MCF 10A (cell line): ENCODE data around the gene TBC1D4. TPM values are rescaled to one million over a fixed set of nuclear protein-coding genes. Genes with fewer than 3 reads are reported as not detected.
"Not testable (repeated sequence)": the region's sequence is repeated elsewhere in the genome, so short reads cannot be mapped to it uniquely, and the experiment has no call there.

Experiments
- BruUV-seq: library from RNA; stranded (reverse); fragments of 400-500 nt; replicated peaks from 2 replicates; lab custom pipeline; 2021; lab: Mats Ljungman, UMichigan
- CTCF ChIA-PET: fragments of 300-600 bp; sonication (Branson Sonifier 250); formaldehyde crosslinking; extraction: SDS; loops from one replicate; lab custom pipeline; 2021; ENCODE audit warnings: antibody characterized with exemption, inconsistent platforms; lab: Yijun Ruan, JAX
- POLR2A ChIA-PET: fragments of 300-600, 350-650 bp; sonication (Branson Sonifier 250); formaldehyde crosslinking; extraction: SDS; loops from one replicate; lab custom pipeline; 2020; ENCODE audit warnings: antibody characterized with exemption, inconsistent platforms; lab: Yijun Ruan, JAX
- DNase-seq: peaks from one replicate; pipeline ENCODE4 v3.0.0-alpha.2; 2018; ENCODE audit not compliant: unreplicated experiment
- H3K27ac Mint-ChIP-seq: one replicate; pipeline ENCODE4 v1.8.0; 2022; ENCODE audit warnings: mild to moderate bottlenecking, low read depth, mixed read lengths; ENCODE audit not compliant: unreplicated experiment
- H3K27me3 Mint-ChIP-seq: one replicate; pipeline ENCODE4 v1.8.0; 2022; ENCODE audit warnings: mixed read lengths; ENCODE audit not compliant: insufficient read depth, unreplicated experiment
- H3K36me3 Mint-ChIP-seq: one replicate; pipeline ENCODE4 v1.8.0; 2022; ENCODE audit warnings: mild to moderate bottlenecking, moderate library complexity, mixed read lengths; ENCODE audit not compliant: insufficient read depth, unreplicated experiment
- H3K4me1 Mint-ChIP-seq: one replicate; pipeline ENCODE4 v1.8.0; 2022; ENCODE audit warnings: mixed read lengths; ENCODE audit not compliant: insufficient read depth, unreplicated experiment
- H3K4me3 Mint-ChIP-seq: one replicate; pipeline ENCODE4 v1.8.0; 2022; ENCODE audit warnings: mild to moderate bottlenecking, moderate library complexity, mixed read lengths; ENCODE audit not compliant: unreplicated experiment
- H3K9me3 Mint-ChIP-seq: one replicate; pipeline ENCODE4 v1.8.0; 2022; ENCODE audit warnings: mixed read lengths; ENCODE audit not compliant: unreplicated experiment
- intact Hi-C: fragments of 100-400 bp; cut with micrococcal nuclease; formaldehyde crosslinking; loops from 2 replicates; pipeline ENCODE4 v1.14.1; 2022
- total RNA-seq: library from RNA; stranded (reverse); gene quantifications from 2 replicates; pipeline ENCODE4 v1.2.3, GENCODE V29; 2022
- TF ChIP-seq, protein P1 (sequence below): fragments of 200-600 bp; IDR thresholded peaks from one replicate; pipeline ENCODE4 v1.8.0; 2022; ENCODE audit warnings: antibody characterized with exemption, mild to moderate bottlenecking; ENCODE audit not compliant: unreplicated experiment

Gene TBC1D4
- total RNA-seq, 1 experiment from 2014 or later = 9.3 TPM

DNA sequence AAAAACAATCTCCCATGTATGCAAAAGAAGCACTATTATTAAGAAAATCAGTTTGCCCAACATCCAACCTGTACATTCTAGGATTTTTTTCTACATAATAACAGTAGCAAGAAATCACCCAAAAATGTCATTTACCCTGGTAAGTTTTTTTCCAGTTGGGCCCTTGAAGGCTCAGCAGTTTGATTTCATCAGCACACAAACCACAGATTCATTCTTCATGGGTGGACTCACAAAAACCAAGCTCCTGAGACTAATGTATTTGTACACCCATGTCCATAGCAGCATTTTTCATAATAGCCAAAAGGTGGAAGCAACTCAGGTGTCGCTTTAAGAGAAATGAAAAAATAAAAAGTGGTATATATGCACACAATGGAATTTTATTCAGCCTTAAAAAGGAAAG, 210.1 kb downstream of the TBC1D4 start:
- no peaks in the 10 kb centered on the region for H3K36me3 Mint-ChIP-seq
- DNase-seq = no peak
- H3K4me3 Mint-ChIP-seq = no peak overlapping the region
- no peak overlapping the region for H3K27ac Mint-ChIP-seq
- intact Hi-C loops = no loop called here
- ChIA-PET POLR2A (no interaction called here), CTCF (interaction anchor here (1.0 to 1.2 kb wide), 2 partner anchors 52 to 1517 kb away, joined by 3 to 4 read pairs; no protein-coding TSS in a partner anchor)
- no peaks in the 10 kb centered on the region for H3K27me3 Mint-ChIP-seq
- H3K4me1 Mint-ChIP-seq = no peaks in the 10 kb centered on the region
- TF ChIP-seq, protein P1, sequence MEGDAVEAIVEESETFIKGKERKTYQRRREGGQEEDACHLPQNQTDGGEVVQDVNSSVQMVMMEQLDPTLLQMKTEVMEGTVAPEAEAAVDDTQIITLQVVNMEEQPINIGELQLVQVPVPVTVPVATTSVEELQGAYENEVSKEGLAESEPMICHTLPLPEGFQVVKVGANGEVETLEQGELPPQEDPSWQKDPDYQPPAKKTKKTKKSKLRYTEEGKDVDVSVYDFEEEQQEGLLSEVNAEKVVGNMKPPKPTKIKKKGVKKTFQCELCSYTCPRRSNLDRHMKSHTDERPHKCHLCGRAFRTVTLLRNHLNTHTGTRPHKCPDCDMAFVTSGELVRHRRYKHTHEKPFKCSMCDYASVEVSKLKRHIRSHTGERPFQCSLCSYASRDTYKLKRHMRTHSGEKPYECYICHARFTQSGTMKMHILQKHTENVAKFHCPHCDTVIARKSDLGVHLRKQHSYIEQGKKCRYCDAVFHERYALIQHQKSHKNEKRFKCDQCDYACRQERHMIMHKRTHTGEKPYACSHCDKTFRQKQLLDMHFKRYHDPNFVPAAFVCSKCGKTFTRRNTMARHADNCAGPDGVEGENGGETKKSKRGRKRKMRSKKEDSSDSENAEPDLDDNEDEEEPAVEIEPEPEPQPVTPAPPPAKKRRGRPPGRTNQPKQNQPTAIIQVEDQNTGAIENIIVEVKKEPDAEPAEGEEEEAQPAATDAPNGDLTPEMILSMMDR = no peak
- H3K9me3 Mint-ChIP-seq = peaks cover 16% of the 10 kb centered on the region
- BruUV-seq = no TSS peak

DNA sequence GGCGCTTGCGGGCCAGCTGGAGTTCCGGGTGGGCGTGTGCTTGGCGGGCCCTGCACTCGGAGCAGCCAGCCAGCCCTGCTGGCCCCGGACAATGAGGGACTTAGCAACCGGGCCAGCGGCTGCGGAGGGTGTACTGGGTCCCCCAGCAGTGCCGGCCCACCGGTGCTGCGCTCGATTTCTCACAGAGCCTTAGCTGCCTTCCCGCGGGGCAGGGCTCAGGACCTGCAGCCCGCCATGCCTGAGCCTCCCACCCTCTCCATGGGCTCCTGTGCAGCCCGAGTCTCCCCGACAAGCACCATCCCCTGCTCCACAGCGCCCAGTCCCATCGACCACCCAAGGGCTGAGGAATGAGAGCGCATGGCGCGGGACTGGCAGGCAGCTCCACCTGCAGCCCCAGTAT, 213.5 kb downstream of the TBC1D4 start:
- CTCF ChIA-PET = interaction anchor here (0.7 to 1.3 kb wide), 2 partner anchors 11 to 1552 kb away, joined by 3 to 5 read pairs; no protein-coding TSS in a partner anchor
- H3K4me1 Mint-ChIP-seq, BruUV-seq, H3K9me3 Mint-ChIP-seq, H3K27ac Mint-ChIP-seq, H3K4me3 Mint-ChIP-seq, DNase-seq, POLR2A ChIA-PET, H3K36me3 Mint-ChIP-seq, intact Hi-C loops, H3K27me3 Mint-ChIP-seq: not testable (repeated sequence)

DNA sequence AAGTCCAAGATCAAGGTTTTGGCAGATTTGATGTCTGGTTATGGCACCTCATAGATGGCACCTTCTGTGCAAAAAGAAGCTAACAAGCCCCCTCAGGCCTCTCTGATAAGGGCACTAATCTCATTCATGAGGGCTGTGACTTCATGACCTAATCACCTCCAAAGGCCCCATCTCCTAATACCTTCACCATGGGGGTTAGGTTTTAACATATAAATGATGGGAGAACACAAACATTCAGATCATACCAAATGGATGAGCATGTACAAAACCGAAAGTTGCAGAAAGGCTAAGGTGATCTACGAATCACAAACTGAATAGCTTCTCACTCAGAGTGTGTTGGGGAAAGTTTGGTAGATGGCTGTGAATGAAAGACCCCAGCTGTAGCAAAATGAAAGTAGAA, 217.4 kb downstream of the TBC1D4 start:
- H3K27me3 Mint-ChIP-seq = no peaks in the 10 kb centered on the region
- no peak for DNase-seq
- CTCF ChIA-PET = interaction anchor here (0.8 kb wide), 1 partner anchor 94 kb away, joined by 3 read pairs; no protein-coding TSS in a partner anchor
- POLR2A ChIA-PET = no interaction called here
- H3K27ac Mint-ChIP-seq = no peak overlapping the region
- no peaks in the 10 kb centered on the region for H3K36me3 Mint-ChIP-seq
- no peak overlapping the region for H3K4me3 Mint-ChIP-seq
- TF ChIP-seq, protein P1 = no peak
- intact Hi-C loops = no loop called here
- no TSS peak for BruUV-seq
- H3K4me1 Mint-ChIP-seq = no peaks in the 10 kb centered on the region
- no peaks in the 10 kb centered on the region for H3K9me3 Mint-ChIP-seq

DNA sequence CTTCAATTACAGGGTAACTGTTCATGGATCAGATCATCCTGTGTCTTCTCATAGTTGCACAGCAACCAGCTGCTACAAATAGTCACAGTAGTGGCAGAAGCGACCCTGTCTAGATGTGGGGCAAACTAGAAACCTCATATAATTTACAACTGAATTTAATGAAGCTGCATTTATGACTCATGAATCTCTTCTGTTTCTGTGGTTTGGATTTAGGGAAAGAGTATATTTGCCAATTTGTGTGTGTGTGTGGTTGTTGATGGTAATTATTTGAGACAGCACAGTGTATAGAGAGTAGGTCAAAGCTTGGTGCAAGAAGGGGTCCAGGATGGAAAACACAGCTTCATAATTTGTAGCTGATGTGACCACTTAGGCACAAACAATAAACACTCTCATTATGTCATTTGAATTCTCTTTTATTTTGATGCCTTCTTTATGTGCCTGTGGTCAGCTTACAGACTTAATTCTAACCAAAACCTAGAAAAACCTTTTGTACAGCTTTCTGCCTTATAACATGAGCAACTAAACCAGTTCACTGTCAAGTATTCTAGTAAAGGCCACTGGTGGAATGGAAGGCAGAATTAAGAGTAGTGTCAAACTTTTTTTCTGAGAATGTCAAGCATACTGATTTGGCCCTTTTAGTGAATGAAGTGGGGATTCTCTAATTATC, 218.1 kb downstream of the TBC1D4 start:
- H3K27me3 Mint-ChIP-seq = no peaks in the 10 kb centered on the region
- no peak overlapping the region for H3K4me3 Mint-ChIP-seq
- no peak overlapping the region for H3K27ac Mint-ChIP-seq
- TF ChIP-seq, protein P1 = no peak
- ChIA-PET CTCF (interaction anchor here (0.5 to 0.6 kb wide), 3 partner anchors 101 to 1032 kb away, joined by 3 read pairs; no protein-coding TSS in a partner anchor), POLR2A (no interaction called here)
- no peak for DNase-seq
- H3K4me1 Mint-ChIP-seq = no peaks in the 10 kb centered on the region
- intact Hi-C loops = no loop called here
- no peaks in the 10 kb centered on the region for H3K9me3 Mint-ChIP-seq
- no TSS peak for BruUV-seq
- H3K36me3 Mint-ChIP-seq = no peaks in the 10 kb centered on the region
